Fibroblast of skin of right quadriceps (primary cell): Measurements from ENCODE around the gene FOXG1.

ENCODE experiments used
- DNase-seq: peaks from one replicate; pipeline ENCODE4 v3.0.0-alpha.2; 2013

The FOXG1 gene

GRCh38 chr14:28766469-28766955 is at the start of gene FOXG1:
TSS of gene FOXG1 (plus strand) at chr14:28766787. CDS start at chr14:28767280, 493 bp downstream.
- peak; percentile 39 for DNase-seq

DNA sequence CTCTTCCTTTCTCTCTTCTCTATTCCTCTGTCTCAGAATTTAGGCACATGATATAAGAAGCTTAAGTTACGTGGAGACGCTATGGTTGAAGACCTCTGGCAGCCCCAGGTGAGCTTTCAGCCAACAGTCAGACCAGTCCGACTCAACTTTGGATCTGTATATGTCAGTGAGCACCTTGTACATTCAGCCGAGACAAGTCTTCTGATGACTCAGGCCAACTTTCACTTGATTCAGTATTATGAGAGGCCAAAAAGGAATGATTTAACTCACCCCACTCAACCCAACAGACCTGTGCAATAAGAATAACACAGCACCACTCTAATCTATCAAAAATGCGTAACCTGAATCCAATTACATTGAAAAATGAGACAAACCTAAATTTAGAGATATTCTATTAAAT is 47.5 kb upstream of the FOXG1 start:
- DNase-seq = no peak

DNA sequence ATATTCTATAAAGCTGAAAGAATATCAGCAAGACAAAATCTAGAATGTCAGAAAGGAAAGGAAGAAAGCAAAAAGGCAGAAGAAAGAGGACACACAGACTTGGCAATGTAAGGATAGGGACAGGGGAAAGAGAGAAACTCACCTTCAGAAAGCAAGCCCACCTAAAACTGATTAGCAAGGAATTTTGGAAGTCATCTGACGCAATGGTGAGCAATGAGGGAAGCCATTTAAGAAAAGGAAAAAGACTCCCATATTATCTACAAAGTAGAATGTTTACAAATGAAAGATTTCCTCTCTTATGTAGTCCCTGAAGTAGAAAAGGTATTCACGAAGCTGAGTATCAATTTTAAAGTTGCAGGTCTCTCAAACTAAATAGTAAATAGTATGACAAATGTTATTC is 35.2 kb upstream of the FOXG1 start:
- no peak for DNase-seq

DNA sequence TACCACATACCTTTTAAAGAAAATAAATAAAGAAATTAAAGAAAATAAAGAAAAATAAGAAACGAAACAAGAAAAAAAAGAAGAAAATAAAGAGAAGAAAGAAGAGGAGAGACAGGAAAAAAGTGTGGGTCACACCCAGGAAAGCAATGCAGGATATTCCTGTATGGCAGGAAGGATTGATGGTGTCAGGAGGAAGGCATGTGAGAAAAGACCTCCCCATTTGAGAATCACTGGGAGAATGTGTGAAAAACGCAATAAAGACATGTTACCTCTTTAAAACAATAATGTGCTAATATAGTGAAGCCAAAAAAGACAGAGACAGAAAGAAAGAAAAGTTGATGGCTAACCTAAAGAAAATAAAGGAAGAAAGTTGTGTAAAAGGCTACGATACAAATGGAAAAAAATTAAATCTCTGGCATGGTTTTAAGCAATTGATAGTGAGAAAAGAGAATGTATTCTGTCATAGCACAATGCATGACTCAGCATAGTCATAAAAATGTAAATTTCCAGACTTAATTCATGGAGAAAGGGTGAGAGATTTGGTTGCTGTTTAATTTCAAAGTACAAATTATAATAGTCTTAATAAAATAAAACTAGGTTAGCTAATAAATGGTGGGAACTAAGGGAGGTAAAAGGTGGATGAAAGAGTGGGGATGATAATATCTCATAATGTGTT is 24.3 kb upstream of the FOXG1 start:
- DNase-seq = peak; percentile 7

GRCh38 chr14:28744126-28744525 is 22.5 kb upstream of the FOXG1 start:
- peak; percentile 23 for DNase-seq

GRCh38 chr14:28745176-28745575 is 21.4 kb upstream of the FOXG1 start:
- DNase-seq = no peak

DNA sequence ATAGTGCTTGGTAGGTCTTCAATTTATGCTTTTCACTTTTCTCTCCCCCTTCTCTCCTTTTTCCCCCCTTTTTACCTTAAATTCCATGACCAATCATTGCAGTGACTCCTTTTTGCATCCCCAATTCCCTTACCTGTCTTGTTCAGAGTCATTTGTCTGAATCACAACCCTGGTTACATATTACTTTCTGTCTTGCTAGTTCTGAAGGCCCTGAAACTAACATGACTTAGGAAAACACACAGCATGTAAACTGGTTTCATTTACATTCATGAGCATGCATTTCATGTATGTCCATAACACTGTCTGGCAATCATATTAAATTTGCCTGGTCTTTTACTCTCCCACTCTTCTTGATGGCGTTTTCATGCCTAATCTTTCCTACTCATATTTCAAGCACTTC is 20.3 kb upstream of the FOXG1 start:
- no peak for DNase-seq

GRCh38 chr14:28751467-28752058 is 15.0 kb upstream of the FOXG1 start:
- DNase-seq = peak; percentile 53

DNA sequence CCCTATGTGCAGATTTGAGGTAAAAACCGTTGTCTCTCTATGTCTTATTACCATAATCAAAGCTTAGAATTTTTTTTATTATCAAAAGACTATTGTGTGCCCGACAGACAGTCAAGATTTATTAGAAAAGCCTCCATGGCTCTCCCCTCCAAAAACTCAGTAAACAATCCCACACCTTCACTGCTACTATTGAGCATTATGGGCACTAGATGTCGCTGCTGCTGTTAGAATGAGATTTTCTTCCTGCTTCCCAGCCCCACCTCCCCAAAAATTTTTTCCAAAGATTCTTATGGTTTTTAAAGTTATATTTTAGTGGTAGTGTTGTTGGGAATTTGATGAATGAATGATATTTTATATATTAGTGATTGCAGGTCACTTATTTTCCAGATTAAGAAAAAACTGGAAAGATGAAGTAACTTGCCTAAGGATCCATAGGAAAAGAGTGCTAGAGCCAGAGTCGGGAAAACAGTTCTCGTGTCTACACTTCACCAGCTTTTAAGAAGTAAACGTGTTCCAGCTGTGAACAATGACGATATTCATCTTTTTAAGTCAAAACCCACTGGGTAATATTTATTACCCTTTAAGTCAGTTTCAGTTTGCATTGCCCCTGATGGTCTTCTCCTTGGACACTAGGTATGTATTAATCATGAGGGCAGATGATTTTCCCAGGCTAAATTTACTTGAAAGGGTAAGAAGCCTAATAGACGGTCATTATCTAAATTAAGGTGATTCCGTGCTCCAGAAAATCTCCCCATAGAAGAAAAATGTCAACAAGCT is 12.2 kb upstream of the FOXG1 start:
- DNase-seq = peak; percentile 45

- no peak for DNase-seq
Measured at GRCh38 chr14:28755198-28755815, 11.3 kb upstream of the FOXG1 start.

DNA sequence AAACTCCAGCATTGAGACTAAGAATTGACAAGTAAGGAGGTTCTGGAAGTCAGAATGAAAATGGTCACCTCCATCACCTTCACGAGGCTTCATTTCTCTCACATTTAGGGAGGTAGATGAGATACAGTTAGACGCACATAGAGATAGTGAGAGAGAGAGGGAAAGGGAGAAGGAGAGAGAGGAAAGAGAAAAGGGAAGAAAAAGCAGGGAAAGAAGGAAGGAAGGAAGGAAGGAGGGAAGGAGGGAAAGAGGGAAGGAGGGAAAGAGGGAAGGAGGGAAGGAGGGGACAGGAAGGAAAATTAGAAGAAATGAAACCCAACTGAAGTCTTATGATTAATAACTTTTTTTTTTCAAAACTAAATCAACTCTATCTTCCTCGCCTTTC is 10.7 kb upstream of the FOXG1 start:
- DNase-seq = no peak

GRCh38 chr14:28756269-28756883 is 10.2 kb upstream of the FOXG1 start:
- DNase-seq = no peak

DNA sequence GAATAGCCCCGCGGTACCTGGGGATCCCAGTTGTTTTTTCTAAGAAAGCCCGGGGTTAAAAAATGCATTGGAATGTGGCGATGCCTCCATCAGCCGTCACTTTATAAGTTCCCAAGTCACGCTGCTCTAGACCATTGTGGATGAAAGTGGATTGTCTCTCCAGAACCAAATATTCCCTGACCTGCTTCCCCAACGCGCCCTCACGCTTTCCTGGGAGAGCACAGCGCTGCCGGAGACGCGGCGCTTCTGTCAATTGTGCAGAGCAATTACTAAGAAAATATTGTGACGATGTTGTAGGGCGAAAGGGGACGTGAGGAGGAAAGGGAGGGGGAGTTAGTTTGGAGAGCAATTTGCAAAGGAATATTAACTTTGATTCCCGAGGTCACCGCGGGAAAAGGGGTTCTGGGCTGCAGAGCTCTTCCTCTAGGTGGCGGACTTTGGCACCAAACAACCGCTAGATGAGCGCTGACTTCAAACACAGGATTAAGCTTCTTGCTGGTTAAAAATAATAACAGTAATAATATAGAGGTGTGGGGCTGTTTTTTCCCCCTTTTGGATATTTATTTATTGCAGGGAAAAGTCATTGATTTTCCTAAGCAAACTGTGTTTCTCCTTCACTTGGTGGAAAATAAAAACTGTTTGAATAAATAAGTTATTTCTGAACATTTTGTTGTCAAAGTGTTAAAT is 9.6 kb upstream of the FOXG1 start:
- peak; percentile 41 for DNase-seq

GRCh38 chr14:28757786-28758185 is 8.8 kb upstream of the FOXG1 start:
- no peak for DNase-seq

DNA sequence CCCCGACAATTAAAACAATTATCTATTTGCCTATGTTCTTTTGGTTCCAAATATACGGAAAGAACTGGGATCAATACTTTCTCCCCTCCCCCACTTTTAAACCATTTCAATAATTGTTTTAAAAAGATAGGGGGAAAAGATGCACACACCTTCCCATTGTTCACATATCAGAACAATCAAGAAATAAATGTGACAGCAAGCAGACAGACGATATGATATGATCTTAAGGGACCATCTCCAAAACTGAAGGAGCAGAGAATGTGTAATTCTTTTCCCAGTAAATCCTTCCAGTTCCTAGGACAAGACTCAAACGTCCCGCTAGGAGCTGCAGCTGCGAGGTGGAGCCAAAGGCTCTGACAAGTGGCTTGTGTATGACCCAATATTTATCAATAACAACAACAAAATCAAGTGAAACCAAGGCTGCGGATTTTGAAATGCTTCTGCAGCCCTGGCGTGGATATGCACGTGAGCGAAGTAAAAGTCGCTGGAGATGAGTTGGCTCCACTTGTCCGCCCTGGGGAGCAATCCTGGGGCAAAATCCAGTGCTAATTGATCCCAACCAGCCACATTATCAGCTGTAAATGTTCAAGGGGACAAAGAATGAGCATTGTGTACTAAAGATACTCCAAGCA is 8.2 kb upstream of the FOXG1 start:
- no peak for DNase-seq

DNA sequence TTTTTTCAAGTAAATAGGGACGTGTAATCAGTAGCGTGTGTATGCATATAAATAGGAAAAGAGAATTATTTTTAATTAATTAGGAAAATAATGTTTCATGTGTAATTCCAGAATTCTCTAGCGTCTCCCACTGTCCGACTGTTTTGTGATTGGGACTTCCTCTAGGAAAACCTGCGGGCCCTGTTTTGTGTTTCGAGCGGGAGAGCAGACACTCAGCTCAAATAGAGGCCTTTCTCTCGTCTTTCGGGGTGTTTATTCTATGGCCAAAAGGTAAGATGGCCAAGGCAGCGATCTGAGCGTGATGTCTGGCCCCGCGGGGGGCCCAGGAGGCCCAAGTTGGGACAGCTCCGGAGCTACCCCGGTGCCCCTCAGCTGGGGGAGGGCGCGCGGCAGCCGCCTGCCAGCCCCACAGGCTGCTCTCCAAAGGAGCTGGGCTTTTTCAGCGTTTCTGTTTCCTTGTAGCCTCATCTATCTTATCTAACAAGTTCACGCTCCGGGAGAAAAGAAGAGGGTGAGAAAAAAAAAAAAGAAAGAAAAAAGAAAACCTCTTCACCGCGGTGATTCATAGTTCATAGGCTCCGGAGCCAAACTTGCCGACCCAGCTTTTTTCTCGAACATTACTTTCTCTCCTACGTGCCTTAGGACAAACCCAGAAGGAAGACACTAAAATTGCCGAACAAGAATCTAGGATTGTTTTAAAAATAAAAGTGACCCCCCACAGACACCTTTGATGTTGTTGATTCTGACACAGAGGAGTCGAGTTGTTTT is 7.5 kb upstream of the FOXG1 start:
- no peak for DNase-seq

GRCh38 chr14:28759653-28760313 is 6.8 kb upstream of the FOXG1 start:
- DNase-seq = no peak

DNA sequence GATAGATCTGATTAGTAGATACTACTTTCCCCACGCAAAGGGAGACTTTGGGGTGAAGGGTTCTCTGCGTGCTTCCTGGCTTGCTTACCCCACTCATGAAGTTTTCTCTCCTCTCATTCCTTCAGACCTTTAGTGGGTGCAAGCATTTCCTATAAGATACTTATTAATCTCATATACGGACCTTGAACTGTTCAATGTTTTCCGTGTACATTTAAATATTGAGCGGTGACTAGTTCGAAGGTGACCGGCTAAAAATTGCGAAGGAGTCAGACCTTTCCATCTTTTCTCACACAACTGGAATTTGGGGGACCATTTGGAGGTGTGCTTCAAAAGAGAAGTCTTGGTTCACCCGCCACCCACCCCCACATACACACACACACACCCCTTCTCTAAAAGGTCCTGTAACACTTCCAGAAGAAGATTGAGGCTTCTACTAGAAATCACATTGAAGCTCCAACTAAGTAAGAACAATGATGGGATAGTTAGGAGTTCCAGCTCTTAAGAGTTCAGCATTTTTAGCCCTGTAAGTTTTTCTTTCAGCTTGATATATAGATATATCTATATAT is 6.1 kb upstream of the FOXG1 start:
- DNase-seq = no peak

GRCh38 chr14:28761438-28762291 is 4.9 kb upstream of the FOXG1 start:
- no peak for DNase-seq
